KBM-7 (cell line): ENCODE results near the gene RPUSD1.

ENCODE experiments used
- DNase-seq: peaks from one replicate; pipeline ENCODE4 v3.0.0-alpha.2; 2015
- in situ Hi-C: fragments of 300-500 bp; cut with MboI; formaldehyde crosslinking; loops from 2 replicates; pipeline ENCODE4 v1.14.3; 2020; ENCODE audit warnings: low sequenced_read_pairs, low pct_unique_long_range_greater_than_20kb, mixed read lengths

Gene RPUSD1

GRCh38 chr16:740459-740763, 47.8 kb downstream of the RPUSD1 start:
- in situ Hi-C loops, result no loop called here

GRCh38 chr16:739560-740458, 48.4 kb downstream of the RPUSD1 start:
- in situ Hi-C loops, result no loop called here
- no peak for DNase-seq

More at GRCh38 chr16:740459-740763, 47.8 kb downstream of the RPUSD1 start:
- DNase-seq, result no peak

- in situ Hi-C loops, result no loop called here
- no peak for DNase-seq
These were observed 51.2 kb downstream of the RPUSD1 start for GRCh38 chr16:736936-737481.

- in situ Hi-C loops, result no loop called here
- no peak for DNase-seq
These were observed 52.2 kb downstream of the RPUSD1 start for GRCh38 chr16:735982-736453.

- in situ Hi-C loops, result no loop called here
- no peak for DNase-seq
These were observed 53.0 kb downstream of the RPUSD1 start for GRCh38 chr16:734981-735881.
